GM18499 (cell line): ENCODE measurements around the gene STAU1.
A peak's percentile ranks its signal among the peaks of the same experiment; 100 is the strongest.

Source experiments
- ATAC-seq: cut with Tn5 transposase; IDR thresholded peaks from one replicate; pipeline ENCODE4 v1.9.1; 2021; ENCODE audit warnings: moderate number of reproducible peaks; ENCODE audit not compliant: insufficient read depth, unreplicated experiment

Gene STAU1

DNA sequence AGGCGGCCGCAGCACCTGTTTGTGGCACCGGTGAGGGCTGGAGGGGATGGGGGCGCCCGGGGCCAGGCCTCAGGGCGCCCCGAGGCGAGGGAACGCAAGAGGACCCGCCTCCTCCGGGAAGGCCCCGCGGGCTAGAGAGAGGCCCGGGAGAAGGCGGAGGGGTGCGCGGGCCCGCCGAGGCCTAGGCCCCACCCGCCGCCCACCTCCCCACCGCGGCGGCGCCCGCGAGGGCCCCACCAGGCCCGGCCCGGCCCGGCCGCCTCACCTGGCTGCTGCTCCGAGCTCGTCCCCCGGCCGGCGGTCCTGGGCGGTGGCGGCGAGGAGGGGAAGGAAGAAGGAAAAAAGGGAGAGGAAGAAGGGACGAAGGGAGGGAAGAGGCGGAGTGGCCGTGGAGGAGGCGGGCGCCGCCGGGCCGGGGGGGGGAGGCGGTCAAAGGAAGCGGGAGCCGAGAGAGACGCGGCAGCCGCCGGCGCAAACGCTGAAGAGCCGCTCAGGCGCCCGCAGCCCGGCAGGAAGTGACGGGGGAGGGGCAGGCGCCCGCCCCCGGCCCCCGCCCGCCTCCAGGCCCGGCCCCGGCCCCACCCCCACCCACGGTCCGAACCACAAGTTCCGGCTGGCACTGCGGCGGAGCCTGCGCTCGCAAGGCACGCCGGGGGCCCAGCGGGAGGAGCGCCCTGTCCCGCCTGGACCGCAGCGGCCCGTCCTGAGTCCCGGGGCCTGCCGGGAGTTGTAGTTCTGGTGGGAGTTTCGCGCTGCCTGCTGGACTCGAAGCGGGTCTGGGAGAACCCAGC, at the start of gene STAU1:
TSS of gene STAU1 (minus strand) at position 484 of the 791 bp plus-strand sequence. CDS start 22,133 bp downstream, outside the sequence.
- ATAC-seq = peak; percentile 43

DNA sequence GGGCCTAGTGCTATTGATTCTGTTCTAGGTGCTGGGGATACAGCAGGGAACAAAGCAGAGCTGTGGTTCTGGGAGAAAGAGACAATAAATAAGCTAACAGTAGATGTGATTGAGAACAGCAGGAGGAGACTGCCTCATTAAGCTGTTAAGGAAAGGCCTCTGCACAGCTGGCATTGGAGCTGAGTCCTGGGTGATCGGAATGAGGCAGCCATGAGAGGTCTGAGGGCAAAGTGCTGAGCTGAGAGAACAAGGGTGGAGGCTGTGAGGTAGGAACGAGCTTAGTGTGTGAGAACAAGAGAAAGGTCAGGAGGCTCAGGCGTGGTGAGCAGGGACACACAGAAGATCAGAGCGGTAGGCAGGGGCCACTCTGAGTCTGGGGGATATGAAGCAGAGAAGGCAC, 49.4 kb upstream of the STAU1 start:
- ATAC-seq = no peak

DNA sequence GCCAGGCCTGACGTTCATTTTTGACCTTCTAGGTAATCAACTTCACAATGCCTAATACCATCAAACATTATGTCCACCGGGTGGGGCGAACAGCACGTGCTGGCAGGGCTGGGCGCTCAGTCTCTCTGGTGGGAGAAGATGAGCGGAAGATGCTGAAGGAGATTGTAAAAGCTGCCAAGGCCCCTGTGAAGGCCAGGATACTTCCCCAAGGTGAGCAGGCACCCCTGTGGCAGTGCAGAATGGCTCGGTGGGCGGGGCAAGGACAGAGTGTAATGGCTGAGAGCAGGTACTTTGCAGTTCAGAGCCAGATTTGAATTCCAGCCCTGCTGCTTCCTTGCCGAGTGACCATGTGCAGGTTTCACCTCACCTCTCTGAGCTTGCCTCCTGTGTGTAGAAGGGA, 48.2 kb upstream of the STAU1 start:
- no peak for ATAC-seq

GRCh38 chr20:49234831-49235230, 46.7 kb upstream of the STAU1 start:
- ATAC-seq = no peak

GRCh38 chr20:49233226-49233625, 45.1 kb upstream of the STAU1 start:
- no peak for ATAC-seq

GRCh38 chr20:49231471-49231870, 43.3 kb upstream of the STAU1 start:
- ATAC-seq = no peak

- ATAC-seq = no peak
Measured at GRCh38 chr20:49230561-49231133, 42.5 kb upstream of the STAU1 start.

GRCh38 chr20:49230021-49230420, 41.9 kb upstream of the STAU1 start:
- ATAC-seq = no peak

DNA sequence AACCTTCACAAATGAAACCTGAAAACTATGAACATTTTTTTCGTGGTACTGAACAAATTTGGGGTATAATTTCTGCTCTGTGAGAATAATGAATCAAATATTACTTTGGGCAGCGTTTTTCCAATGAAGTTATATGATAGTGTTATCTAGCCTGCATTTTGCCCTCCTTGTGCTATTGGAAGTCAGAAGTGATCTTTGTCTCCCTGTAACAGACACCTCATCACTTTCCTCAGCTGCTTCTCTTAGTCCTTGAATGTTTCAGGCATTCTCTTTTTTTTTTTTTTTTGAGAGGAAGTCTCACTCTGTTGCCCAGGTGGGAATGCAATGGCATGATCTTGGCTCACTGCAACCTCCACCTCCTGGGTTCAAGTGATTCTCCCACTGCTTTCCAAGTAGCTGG, 41.2 kb upstream of the STAU1 start:
- ATAC-seq = no peak

GRCh38 chr20:49228676-49229075, 40.5 kb upstream of the STAU1 start:
- no peak for ATAC-seq

GRCh38 chr20:49225896-49226295, 37.8 kb upstream of the STAU1 start:
- no peak for ATAC-seq

DNA sequence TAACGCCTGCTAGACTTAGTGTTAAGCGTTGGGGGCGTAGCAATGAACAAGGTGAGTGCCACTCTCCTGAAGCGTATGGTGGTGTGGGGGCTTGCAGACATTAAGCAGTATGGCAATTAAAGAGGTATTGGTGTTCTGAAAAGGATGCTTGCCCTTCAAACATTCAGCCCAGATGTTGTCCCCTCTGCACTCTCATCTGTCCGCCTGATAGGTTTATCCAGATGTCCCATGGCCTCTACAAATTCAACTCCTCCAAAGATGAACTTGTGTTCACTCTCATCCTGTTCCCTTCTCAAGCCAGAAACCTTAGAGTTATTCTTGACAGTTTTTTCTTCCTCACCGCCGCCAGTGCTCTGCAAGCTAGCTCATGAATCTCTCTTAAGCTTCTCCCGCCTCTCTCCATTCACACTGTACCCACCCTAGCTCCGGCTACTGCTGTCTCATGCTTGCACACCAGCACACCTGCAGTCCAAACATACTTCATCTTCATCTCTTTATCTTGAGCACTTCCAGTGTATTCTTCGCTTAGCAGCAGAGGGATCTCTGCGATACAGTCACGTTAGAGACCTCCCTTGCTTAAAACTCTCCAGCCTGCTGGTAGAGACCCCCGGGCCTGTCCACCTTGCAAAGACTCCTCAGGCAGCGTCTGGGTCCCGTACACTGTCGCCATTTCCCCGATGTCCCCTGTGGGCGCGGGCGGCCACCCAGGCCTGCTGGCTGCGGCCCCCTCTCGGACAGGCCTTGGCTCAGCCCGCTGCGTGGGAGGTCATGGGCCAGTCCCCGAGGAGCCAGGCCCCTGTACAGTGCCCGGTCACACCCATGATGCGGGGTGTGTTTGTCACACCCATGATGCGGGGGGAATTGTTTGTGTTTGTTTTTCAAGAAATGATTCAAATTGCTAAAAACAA, 32.0 kb upstream of the STAU1 start:
- ATAC-seq = no peak

GRCh38 chr20:49219091-49219923, 31.2 kb upstream of the STAU1 start, which contains the start of gene DDX27:
Gene DDX27, plus strand, starts transcription at chr20:49219416. Its CDS starts 33 bp downstream, at chr20:49219449.
- ATAC-seq = peak; percentile 66

- ATAC-seq = peak; percentile 3
Measured at GRCh38 chr20:49218739-49219090, 30.6 kb upstream of the STAU1 start.

- ATAC-seq = no peak
Measured at GRCh38 chr20:49216991-49217578, 29.0 kb upstream of the STAU1 start.

- no peak for ATAC-seq
Measured at GRCh38 chr20:49215232-49215631, 27.1 kb upstream of the STAU1 start.

DNA sequence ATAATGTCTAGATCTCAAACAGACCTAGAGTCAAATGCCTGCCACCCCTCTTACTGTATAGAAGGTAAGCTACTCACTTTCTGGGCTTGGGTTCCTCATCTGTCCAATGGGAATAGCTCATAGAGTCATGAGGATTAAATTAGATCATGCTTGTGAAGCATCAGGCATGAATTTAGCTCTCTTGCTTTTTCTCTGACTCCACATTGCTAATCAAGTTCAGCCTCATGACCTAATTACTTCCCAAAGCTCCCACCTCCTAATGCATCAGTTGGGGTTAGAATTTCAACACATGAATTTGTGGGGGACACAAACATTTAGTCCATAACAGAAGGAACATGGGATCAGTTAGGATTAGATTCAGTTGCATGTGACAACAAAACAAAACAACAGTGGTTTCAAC, 26.4 kb upstream of the STAU1 start:
- ATAC-seq = no peak

DNA sequence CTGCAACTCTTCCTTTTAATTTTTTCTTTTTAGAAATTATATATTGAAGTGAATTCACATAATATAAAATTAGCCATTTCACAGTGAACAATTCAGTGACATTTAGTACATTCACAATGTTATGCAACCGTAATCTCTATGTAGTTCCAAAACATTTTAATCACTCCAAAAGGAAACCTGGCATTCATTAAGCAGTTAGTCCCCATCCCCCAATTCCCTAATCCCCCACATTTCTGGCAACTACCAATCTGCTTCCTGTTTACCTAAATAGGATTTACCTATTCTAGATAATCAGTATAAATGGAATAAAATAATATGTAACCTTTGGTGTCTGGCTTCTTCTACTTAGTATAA, 22.6 kb upstream of the STAU1 start:
- ATAC-seq = no peak

GRCh38 chr20:49210101-49210756, 22.1 kb upstream of the STAU1 start:
- ATAC-seq = no peak
